Measurements from ENCODE around the gene KSR2.

Gene KSR2

DNA sequence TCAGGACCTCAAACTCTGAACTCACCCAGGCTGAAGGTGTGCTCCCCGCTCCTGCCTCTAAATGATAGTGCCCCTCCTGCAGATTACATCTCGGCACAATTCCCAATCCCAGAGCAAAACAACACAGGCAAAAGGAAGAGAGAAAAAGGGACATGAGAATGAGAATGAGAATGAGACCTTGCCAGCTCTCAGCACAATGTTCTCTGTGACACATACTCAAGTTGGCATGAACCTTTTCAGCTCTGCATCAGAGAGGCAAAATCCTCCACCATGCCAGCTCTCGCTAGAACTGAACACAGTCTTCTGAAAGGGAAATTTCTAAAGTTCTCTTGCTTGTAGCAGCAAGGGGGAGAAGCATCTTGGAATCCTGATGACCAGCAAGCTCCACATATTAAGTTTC is 84.6 kb downstream of the KSR2 start:
- TF ChIP-seq, protein P1, sequence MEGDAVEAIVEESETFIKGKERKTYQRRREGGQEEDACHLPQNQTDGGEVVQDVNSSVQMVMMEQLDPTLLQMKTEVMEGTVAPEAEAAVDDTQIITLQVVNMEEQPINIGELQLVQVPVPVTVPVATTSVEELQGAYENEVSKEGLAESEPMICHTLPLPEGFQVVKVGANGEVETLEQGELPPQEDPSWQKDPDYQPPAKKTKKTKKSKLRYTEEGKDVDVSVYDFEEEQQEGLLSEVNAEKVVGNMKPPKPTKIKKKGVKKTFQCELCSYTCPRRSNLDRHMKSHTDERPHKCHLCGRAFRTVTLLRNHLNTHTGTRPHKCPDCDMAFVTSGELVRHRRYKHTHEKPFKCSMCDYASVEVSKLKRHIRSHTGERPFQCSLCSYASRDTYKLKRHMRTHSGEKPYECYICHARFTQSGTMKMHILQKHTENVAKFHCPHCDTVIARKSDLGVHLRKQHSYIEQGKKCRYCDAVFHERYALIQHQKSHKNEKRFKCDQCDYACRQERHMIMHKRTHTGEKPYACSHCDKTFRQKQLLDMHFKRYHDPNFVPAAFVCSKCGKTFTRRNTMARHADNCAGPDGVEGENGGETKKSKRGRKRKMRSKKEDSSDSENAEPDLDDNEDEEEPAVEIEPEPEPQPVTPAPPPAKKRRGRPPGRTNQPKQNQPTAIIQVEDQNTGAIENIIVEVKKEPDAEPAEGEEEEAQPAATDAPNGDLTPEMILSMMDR (IDR thresholded peaks at IDR 0.05): no peak

GRCh38 chr12:117882603-117883184 is 86.1 kb downstream of the KSR2 start:
- TF ChIP-seq, protein P1 (IDR thresholded peaks at IDR 0.05): no peak

GRCh38 chr12:117882181-117882580 is 86.6 kb downstream of the KSR2 start:
- TF ChIP-seq, protein P1 (IDR thresholded peaks at IDR 0.05): no peak

- TF ChIP-seq, protein P1 (IDR thresholded peaks at IDR 0.05): no peak
Measured at GRCh38 chr12:117881517-117881916, 87.3 kb downstream of the KSR2 start.

DNA sequence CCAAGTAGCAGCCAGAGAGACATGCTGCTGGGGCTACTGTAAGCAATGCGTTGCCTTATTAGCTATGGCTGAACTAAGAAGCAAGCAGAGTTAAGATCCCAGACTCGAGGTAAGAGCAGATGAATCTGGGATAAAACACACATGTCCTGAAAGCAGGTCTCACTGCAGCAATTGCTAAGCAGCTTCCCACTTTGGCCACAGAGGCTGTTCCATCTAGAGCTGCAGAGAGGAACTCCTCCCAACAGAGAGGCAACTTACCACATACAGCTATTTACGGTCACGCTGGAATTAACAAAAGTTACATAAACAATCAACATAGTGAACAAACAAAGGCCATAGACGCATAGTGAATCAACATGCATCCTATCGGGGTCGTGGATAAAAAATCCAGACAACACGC is 90.2 kb downstream of the KSR2 start:
- TF ChIP-seq, protein P1 (IDR thresholded peaks at IDR 0.05): no peak

GRCh38 chr12:117876436-117876816 is 92.4 kb downstream of the KSR2 start:
- TF ChIP-seq, protein P1 (IDR thresholded peaks at IDR 0.05): no peak

DNA sequence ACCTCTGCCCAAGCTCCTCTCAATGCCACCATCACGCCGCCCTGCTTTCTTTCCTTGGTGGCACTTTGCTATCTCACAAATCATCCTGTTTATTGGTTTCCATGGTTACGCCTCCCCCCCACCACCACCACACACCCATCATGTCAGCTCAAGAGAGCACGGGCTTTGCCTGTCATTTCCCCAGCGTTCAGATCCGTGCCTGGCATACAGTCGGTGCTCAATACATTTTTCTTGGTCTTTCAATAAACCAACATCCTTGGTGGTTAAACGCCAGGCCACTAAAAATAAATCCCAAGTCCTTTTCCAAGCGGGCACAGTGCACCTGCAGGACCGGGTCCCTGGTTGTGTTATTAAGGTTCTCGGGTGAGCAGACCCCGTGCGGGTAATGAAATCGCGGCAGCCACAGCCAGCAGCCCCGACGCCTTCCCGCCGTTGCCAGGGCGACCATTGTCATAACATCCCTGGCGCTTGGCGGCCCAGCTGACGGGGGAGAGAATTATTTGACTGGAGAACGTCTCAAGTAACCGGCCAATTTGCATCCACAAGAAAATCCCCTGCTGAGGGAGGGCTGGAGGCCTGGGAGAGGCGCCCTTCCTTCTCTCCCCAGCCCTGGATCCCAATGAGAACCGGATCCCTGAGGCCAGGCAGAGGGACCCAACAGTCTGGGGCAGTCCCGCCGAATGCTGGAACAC is 92.9 kb downstream of the KSR2 start:
- TF ChIP-seq, protein P1 (IDR thresholded peaks at IDR 0.05): no peak
